H9 (cell line): Measurements from ENCODE around the gene SNX33. TPM values are rescaled to one million over a fixed set of nuclear protein-coding genes. Genes with fewer than 3 reads are reported as not detected.

Experiments
- DNase-seq: peaks from one replicate; pipeline ENCODE4 v3.0.0-alpha.2; 2017
- H2AFZ ChIP-seq: one replicate; pipeline ENCODE4 v1.6.1; 2013; ENCODE audit warnings: mild to moderate bottlenecking, low read length, control low read depth, moderate library complexity
- H2AK5ac ChIP-seq: 2 replicates; pipeline ENCODE4 v1.6.1; 2013; ENCODE audit warnings: low read length, control low read depth, mixed read lengths; ENCODE audit not compliant: insufficient read length
- H2BK120ac ChIP-seq: one replicate; pipeline ENCODE4 v1.6.1; 2013; ENCODE audit warnings: low read depth, mild to moderate bottlenecking, low read length, control low read depth, inconsistent platforms; ENCODE audit not compliant: poor library complexity, severe bottlenecking
- H2BK12ac ChIP-seq: 2 replicates; pipeline ENCODE4 v1.6.1; 2013; ENCODE audit warnings: low read length, control low read depth, mixed read lengths, low read depth; ENCODE audit not compliant: insufficient read length
- H2BK15ac ChIP-seq: 2 replicates; pipeline ENCODE4 v1.6.1; 2013; ENCODE audit warnings: low read depth, low read length, control low read depth
- H2BK20ac ChIP-seq: one replicate; pipeline ENCODE4 v1.6.1; 2013; ENCODE audit warnings: low read depth, mild to moderate bottlenecking, low read length, control low read depth, inconsistent platforms; ENCODE audit not compliant: poor library complexity, severe bottlenecking
- H2BK5ac ChIP-seq: 2 replicates; pipeline ENCODE4 v1.6.1; 2013; ENCODE audit warnings: low read length, control low read depth, mixed read lengths; ENCODE audit not compliant: insufficient read length
- H3K14ac ChIP-seq: 2 replicates; pipeline ENCODE4 v1.6.1; 2013; ENCODE audit warnings: low read length, control low read depth; ENCODE audit not compliant: insufficient read depth
- H3K18ac ChIP-seq: 2 replicates; pipeline ENCODE4 v1.6.1; 2013; ENCODE audit warnings: low read depth, mild to moderate bottlenecking, mixed read lengths, low read length, control low read depth; ENCODE audit not compliant: insufficient read length
- H3K23ac ChIP-seq: 2 replicates; pipeline ENCODE4 v1.6.1; 2013; ENCODE audit warnings: low read length, control low read depth, mixed read lengths, low read depth; ENCODE audit not compliant: insufficient read length
- H3K23me2 ChIP-seq: 2 replicates; pipeline ENCODE4 v1.6.1; 2013; ENCODE audit warnings: low read depth, mild to moderate bottlenecking, mixed read lengths, low read length, control low read depth; ENCODE audit not compliant: insufficient read length, poor library complexity, severe bottlenecking
- H3K27ac ChIP-seq: 2 replicates; pipeline ENCODE4 v1.5.1; 2013; ENCODE audit warnings: low read length, control low read depth, mixed read lengths, low read depth; ENCODE audit not compliant: insufficient read length
- H3K27me3 ChIP-seq: 2 replicates; pipeline ENCODE4 v1.6.1; 2013; ENCODE audit warnings: low read length, control low read depth, inconsistent platforms; ENCODE audit not compliant: insufficient read depth
- H3K4ac ChIP-seq: 2 replicates; pipeline ENCODE4 v1.6.1; 2013; ENCODE audit warnings: low read depth, mild to moderate bottlenecking, control low read depth, inconsistent platforms, low read length, moderate library complexity
- H3K4me1 ChIP-seq: 2 replicates; pipeline ENCODE4 v1.6.1; 2013; ENCODE audit warnings: low read length, control low read depth, inconsistent platforms; ENCODE audit not compliant: insufficient read depth
- H3K4me2 ChIP-seq: 2 replicates; pipeline ENCODE4 v1.6.1; 2013; ENCODE audit warnings: low read length, control low read depth, mixed read lengths; ENCODE audit not compliant: insufficient read length, insufficient read depth
- H3K56ac ChIP-seq: 2 replicates; pipeline ENCODE4 v1.6.1; 2013; ENCODE audit warnings: low read depth, mild to moderate bottlenecking, mixed read lengths, low read length, control low read depth; ENCODE audit not compliant: insufficient read length
- H3K79me1 ChIP-seq: 2 replicates; pipeline ENCODE4 v1.6.1; 2013; ENCODE audit warnings: low read depth, mild to moderate bottlenecking, moderate library complexity, low read length, control low read depth, inconsistent platforms; ENCODE audit not compliant: insufficient read depth, poor library complexity, severe bottlenecking
- H3K79me2 ChIP-seq: 2 replicates; pipeline ENCODE4 v1.6.1; 2013; ENCODE audit warnings: low read length, control low read depth, inconsistent platforms; ENCODE audit not compliant: insufficient read depth
- H3K9ac ChIP-seq: 2 replicates; pipeline ENCODE4 v1.6.1; 2013; ENCODE audit warnings: low read length, control low read depth, mixed read lengths; ENCODE audit not compliant: insufficient read length; ENCODE audit errors: extremely low read depth
- H3K9me3 ChIP-seq: one replicate; pipeline ENCODE4 v1.6.1; 2013; ENCODE audit warnings: low read depth, low read length, inconsistent platforms; ENCODE audit not compliant: control insufficient read depth
- H3T11ph ChIP-seq: one replicate; pipeline ENCODE4 v1.6.1; 2013; ENCODE audit warnings: mild to moderate bottlenecking, low read length, control low read depth, inconsistent platforms
- H4K20me1 ChIP-seq: one replicate; pipeline ENCODE4 v1.6.1; 2013; ENCODE audit not compliant: control insufficient read depth, insufficient read length, insufficient read depth
- H4K5ac ChIP-seq: 2 replicates; pipeline ENCODE4 v1.6.1; 2013; ENCODE audit warnings: low read depth, mild to moderate bottlenecking, mixed read lengths, low read length, control low read depth; ENCODE audit not compliant: insufficient read length
- H4K8ac ChIP-seq: replicated peaks from 2 replicates; pipeline ENCODE4 v1.6.1; 2013; ENCODE audit warnings: low read length, control low read depth, mixed read lengths, low read depth; ENCODE audit not compliant: insufficient read length
- H4K91ac ChIP-seq: 2 replicates; pipeline ENCODE4 v1.6.1; 2013; ENCODE audit warnings: low read depth, mild to moderate bottlenecking, moderate library complexity, mixed read lengths, low read length, control low read depth; ENCODE audit not compliant: insufficient read length
- H3K27ac Mint-ChIP-seq, 3 experiments: 2 replicates in 2 of 3; 3 replicates in 1 of 3; pipeline ENCODE4 v1.8.0; 2020 to 2021; ENCODE audit warnings: mixed read lengths in 3 of 3, mild to moderate bottlenecking in 1 of 3, moderate library complexity in 1 of 3
- H3K27me3 Mint-ChIP-seq: 2 replicates; pipeline ENCODE4 v1.8.0; 2021; ENCODE audit warnings: low read depth, mild to moderate bottlenecking, moderate library complexity, mixed read lengths
- H3K36me3 Mint-ChIP-seq, 3 experiments: 2 replicates in 2 of 3; 3 replicates in 1 of 3; pipeline ENCODE4 v1.8.0; 2020 to 2021; ENCODE audit warnings: low read depth in 3 of 3, mixed read lengths in 3 of 3; ENCODE audit not compliant: insufficient read depth in 1 of 3
- H3K4me1 Mint-ChIP-seq, 2 experiments: 2 replicates each; pipeline ENCODE4 v1.8.0; 2020; ENCODE audit warnings: mixed read lengths in 2 of 2
- H3K4me3 Mint-ChIP-seq, 2 experiments: 2 replicates in 1 of 2; 3 replicates in 1 of 2; pipeline ENCODE4 v1.8.0; 2020 to 2021; ENCODE audit warnings: mild to moderate bottlenecking in 2 of 2, mixed read lengths in 2 of 2, moderate library complexity in 1 of 2
- H3K9me3 Mint-ChIP-seq, 2 experiments: 2 replicates in 1 of 2; 3 replicates in 1 of 2; pipeline ENCODE4 v1.8.0; 2020; ENCODE audit warnings: mild to moderate bottlenecking in 2 of 2, mixed read lengths in 2 of 2, moderate library complexity in 1 of 2
- WGBS: extraction: QIAGEN DNeasy Blood & Tissue Kit; methylation state at CpG from one replicate; pipeline ENCODE4 v1.1.7; 2013; ENCODE audit warnings: missing lambda C conversion rate, low lambda C conversion rate, mixed read lengths; ENCODE audit not compliant: insufficient read length; ENCODE audit errors: extremely low coverage; 5-methylcytosine and 5-hydroxymethylcytosine counted together
- total RNA-seq: library from RNA; stranded (reverse); gene quantifications from 2 replicates; pipeline ENCODE4 v1.2.1, GENCODE V29; 2021
- TF ChIP-seq, protein P1 (sequence below): fragments of 200-600 bp; sonication (generic); conservative IDR thresholded peaks from 3 replicates; pipeline ENCODE4 v1.8.0; 2021; ENCODE audit warnings: antibody characterized with exemption, mild to moderate bottlenecking

SNX33 gene
- total RNA-seq, 1 experiment from 2014 or later = 17.7 TPM

DNA sequence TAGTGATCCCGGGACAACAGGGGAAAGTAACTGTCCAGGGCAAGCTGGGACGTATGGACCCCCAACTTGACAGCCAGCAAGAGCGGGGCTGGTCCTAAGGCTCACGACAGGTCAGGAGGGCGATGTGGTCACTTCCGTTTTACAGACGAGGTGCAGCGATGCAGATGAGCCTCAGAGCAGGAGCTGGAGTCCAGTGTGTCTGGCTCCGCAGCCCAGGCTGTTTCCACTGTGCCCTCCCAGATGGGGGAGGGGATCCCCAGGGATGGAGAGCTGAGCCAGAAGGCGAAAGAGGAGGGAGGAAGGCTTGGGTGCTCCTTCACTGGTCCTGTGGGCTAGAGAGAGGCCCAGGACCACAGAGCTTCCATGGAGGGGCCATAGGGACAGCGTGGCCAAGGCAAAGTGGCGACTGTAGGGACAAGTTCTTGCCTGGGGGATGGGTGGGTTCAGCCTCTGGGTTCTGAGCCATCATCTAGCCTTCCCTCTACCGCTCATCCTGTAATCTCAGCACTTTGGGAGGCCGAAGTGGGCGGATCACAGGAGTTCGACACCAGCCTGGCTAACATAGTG is 5.7 kb downstream of the SNX33 start:
- Histone ChIP-seq H2BK120ac (no peak overlapping the region), H3K18ac (no peak overlapping the region), H3K79me2 (peaks cover 9% of the 10 kb centered on the region; the same call in 1 of the 2 replicates), H4K8ac (no peak overlapping the region), H2BK15ac (no peak overlapping the region), H3K27ac (no peak overlapping the region), H2AK5ac (no peak overlapping the region), H4K20me1 (no peaks in the 10 kb centered on the region), H2BK5ac (no peak overlapping the region), H3K27me3 (no peaks in the 10 kb centered on the region), H2BK20ac (no peak overlapping the region), H3K9ac (no peak overlapping the region), H4K91ac (no peak overlapping the region), H3K23ac (no peak overlapping the region), H3K4me1 (peaks cover 3% of the 10 kb centered on the region; the same call in 1 of the 2 replicates), H4K5ac (no peak overlapping the region), H3K23me2 (peaks cover 6% of the 10 kb centered on the region), H3K4ac (no peak overlapping the region), H2AFZ (no peak overlapping the region), H3K79me1 (no peaks in the 10 kb centered on the region), H3K56ac (no peak overlapping the region), H3K14ac (no peak overlapping the region; the same call in 1 of the 2 replicates), H3T11ph (no peak overlapping the region), H3K9me3 (no peaks in the 10 kb centered on the region), H3K4me2 (no peak overlapping the region), H2BK12ac (no peak overlapping the region)
- WGBS = no CpG with 5 or more reads among the region's 16 CpGs
- no peaks in the 10 kb centered on the region for H3K27me3 Mint-ChIP-seq
- TF ChIP-seq, protein P1, sequence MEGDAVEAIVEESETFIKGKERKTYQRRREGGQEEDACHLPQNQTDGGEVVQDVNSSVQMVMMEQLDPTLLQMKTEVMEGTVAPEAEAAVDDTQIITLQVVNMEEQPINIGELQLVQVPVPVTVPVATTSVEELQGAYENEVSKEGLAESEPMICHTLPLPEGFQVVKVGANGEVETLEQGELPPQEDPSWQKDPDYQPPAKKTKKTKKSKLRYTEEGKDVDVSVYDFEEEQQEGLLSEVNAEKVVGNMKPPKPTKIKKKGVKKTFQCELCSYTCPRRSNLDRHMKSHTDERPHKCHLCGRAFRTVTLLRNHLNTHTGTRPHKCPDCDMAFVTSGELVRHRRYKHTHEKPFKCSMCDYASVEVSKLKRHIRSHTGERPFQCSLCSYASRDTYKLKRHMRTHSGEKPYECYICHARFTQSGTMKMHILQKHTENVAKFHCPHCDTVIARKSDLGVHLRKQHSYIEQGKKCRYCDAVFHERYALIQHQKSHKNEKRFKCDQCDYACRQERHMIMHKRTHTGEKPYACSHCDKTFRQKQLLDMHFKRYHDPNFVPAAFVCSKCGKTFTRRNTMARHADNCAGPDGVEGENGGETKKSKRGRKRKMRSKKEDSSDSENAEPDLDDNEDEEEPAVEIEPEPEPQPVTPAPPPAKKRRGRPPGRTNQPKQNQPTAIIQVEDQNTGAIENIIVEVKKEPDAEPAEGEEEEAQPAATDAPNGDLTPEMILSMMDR = no peak
- peaks cover 48 to 49% of the 10 kb centered on the region in 2 experiments for H3K4me1 Mint-ChIP-seq
- H3K36me3 Mint-ChIP-seq = peaks cover 23 to 60% (median 50%) of the 10 kb centered on the region in 3 experiments
- DNase-seq = no peak
- no peak overlapping the region; a peak in 1 of 5 replicates for H3K4me3 Mint-ChIP-seq
- H3K27ac Mint-ChIP-seq = peak overlapping the region; percentile 38 to 91 (median 59); a peak in 5 of 7 replicates
- no peaks in the 10 kb centered on the region for H3K9me3 Mint-ChIP-seq
